ENCODE data around the gene SELENOO. TPM values are rescaled to one million over a fixed set of nuclear protein-coding genes. Genes with fewer than 3 reads are reported as not detected.

Gene SELENOO
- total and polyA plus RNA-seq, 2 of the 13 experiments (the other 11 are each of a cell fraction or from before 2014, with no cell fraction given): 14.4 to 19.0 TPM

DNA sequence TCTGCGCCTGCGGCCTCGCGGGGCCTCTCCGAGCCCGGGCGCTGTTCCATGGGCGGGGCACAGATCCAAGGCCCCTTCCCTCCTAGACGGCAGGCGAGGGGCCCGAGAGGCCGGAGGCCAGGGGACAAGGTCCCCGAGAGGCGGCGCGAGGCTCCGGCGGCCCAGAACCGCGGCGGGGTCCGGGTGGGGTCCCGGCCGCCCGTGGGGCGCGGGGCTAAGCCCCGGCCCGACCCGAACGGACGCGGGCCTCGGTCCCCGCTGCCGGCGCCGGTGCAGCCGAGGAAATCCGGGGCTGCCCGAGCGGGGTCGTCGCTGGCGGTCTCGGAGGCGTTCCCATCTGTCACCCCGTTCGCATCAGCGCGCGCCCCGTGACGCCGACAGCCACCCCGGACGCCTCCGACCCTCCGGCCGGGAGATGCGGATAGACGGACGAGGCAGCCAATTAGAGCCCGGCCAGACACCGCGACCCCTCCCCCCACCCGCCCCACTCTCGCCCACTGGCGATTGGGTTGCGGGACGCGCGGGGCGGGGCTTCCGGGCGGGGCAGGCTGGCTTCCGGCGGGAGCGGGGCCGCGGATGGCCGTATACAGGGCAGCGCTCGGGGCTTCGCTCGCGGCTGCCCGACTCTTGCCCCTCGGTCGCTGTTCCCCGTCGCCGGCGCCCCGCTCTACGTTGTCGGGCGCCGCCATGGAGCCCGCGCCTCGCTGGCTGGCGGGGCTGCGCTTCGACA lies at the start of gene SELENOO (continued):
- TF ChIP-seq CHD4 (IDR thresholded peaks at IDR 0.05; ENCODE audit: borderline replicate concordance, low read length) (no peak), MEIS2 (CRISPR knock-in tag; IDR thresholded peaks at IDR 0.05) (peak; percentile 17; the same call in 1 of the 2 replicates), SPEN (CRISPR knock-in tag; IDR thresholded peaks at IDR 0.05; ENCODE audit: low read depth) (peak; percentile 19; the same call in 1 of the 2 replicates), SIN3A (IDR thresholded peaks at IDR 0.05; ENCODE audit: borderline replicate concordance, low read depth, low read length) (peak; percentile 27; the same call in 1 of the 2 replicates), ZNF788 (CRISPR knock-in tag; IDR thresholded peaks at IDR 0.05; ENCODE audit: borderline replicate concordance) (peak; percentile 36; the same call in 1 of the 2 replicates), ZNF605 (CRISPR knock-in tag; IDR thresholded peaks at IDR 0.05) (0 out of 2 replicates have a peak, but pooled peaks have one; percentile 33), YEATS4 (CRISPR knock-in tag; IDR thresholded peaks at IDR 0.05; ENCODE audit: borderline replicate concordance) (peak; percentile 62; the same call in 1 of the 2 replicates), NFYC (CRISPR knock-in tag; IDR thresholded peaks at IDR 0.05) (peak; percentile 93), SAP130 (CRISPR knock-in tag; IDR thresholded peaks at IDR 0.05; ENCODE audit: low read depth) (peak; percentile 58; the same call in 1 of the 2 replicates), POLR2G (IDR thresholded peaks at IDR 0.05; ENCODE audit: low read depth, low read length) (peak; percentile 75)
- TF ChIP-seq, protein P1, sequence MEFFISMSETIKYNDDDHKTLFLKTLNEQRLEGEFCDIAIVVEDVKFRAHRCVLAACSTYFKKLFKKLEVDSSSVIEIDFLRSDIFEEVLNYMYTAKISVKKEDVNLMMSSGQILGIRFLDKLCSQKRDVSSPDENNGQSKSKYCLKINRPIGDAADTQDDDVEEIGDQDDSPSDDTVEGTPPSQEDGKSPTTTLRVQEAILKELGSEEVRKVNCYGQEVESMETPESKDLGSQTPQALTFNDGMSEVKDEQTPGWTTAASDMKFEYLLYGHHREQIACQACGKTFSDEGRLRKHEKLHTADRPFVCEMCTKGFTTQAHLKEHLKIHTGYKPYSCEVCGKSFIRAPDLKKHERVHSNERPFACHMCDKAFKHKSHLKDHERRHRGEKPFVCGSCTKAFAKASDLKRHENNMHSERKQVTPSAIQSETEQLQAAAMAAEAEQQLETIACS (CRISPR knock-in tag; IDR thresholded peaks at IDR 0.05): peak; percentile 55
- TF ChIP-seq, protein P2, sequence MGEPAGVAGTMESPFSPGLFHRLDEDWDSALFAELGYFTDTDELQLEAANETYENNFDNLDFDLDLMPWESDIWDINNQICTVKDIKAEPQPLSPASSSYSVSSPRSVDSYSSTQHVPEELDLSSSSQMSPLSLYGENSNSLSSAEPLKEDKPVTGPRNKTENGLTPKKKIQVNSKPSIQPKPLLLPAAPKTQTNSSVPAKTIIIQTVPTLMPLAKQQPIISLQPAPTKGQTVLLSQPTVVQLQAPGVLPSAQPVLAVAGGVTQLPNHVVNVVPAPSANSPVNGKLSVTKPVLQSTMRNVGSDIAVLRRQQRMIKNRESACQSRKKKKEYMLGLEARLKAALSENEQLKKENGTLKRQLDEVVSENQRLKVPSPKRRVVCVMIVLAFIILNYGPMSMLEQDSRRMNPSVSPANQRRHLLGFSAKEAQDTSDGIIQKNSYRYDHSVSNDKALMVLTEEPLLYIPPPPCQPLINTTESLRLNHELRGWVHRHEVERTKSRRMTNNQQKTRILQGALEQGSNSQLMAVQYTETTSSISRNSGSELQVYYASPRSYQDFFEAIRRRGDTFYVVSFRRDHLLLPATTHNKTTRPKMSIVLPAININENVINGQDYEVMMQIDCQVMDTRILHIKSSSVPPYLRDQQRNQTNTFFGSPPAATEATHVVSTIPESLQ (CRISPR knock-in tag; conservative IDR thresholded peaks at IDR 0.05): no peak
- TF ChIP-seq, protein P3, sequence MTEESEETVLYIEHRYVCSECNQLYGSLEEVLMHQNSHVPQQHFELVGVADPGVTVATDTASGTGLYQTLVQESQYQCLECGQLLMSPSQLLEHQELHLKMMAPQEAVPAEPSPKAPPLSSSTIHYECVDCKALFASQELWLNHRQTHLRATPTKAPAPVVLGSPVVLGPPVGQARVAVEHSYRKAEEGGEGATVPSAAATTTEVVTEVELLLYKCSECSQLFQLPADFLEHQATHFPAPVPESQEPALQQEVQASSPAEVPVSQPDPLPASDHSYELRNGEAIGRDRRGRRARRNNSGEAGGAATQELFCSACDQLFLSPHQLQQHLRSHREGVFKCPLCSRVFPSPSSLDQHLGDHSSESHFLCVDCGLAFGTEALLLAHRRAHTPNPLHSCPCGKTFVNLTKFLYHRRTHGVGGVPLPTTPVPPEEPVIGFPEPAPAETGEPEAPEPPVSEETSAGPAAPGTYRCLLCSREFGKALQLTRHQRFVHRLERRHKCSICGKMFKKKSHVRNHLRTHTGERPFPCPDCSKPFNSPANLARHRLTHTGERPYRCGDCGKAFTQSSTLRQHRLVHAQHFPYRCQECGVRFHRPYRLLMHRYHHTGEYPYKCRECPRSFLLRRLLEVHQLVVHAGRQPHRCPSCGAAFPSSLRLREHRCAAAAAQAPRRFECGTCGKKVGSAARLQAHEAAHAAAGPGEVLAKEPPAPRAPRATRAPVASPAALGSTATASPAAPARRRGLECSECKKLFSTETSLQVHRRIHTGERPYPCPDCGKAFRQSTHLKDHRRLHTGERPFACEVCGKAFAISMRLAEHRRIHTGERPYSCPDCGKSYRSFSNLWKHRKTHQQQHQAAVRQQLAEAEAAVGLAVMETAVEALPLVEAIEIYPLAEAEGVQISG (CRISPR knock-in tag; IDR thresholded peaks at IDR 0.05): peak; percentile 51
- TF ChIP-seq, protein P4, sequence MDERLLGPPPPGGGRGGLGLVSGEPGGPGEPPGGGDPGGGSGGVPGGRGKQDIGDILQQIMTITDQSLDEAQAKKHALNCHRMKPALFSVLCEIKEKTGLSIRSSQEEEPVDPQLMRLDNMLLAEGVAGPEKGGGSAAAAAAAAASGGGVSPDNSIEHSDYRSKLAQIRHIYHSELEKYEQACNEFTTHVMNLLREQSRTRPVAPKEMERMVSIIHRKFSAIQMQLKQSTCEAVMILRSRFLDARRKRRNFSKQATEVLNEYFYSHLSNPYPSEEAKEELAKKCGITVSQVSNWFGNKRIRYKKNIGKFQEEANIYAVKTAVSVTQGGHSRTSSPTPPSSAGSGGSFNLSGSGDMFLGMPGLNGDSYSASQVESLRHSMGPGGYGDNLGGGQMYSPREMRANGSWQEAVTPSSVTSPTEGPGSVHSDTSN (CRISPR knock-in tag; IDR thresholded peaks at IDR 0.05): peak; percentile 88
- TF ChIP-seq, protein P5, sequence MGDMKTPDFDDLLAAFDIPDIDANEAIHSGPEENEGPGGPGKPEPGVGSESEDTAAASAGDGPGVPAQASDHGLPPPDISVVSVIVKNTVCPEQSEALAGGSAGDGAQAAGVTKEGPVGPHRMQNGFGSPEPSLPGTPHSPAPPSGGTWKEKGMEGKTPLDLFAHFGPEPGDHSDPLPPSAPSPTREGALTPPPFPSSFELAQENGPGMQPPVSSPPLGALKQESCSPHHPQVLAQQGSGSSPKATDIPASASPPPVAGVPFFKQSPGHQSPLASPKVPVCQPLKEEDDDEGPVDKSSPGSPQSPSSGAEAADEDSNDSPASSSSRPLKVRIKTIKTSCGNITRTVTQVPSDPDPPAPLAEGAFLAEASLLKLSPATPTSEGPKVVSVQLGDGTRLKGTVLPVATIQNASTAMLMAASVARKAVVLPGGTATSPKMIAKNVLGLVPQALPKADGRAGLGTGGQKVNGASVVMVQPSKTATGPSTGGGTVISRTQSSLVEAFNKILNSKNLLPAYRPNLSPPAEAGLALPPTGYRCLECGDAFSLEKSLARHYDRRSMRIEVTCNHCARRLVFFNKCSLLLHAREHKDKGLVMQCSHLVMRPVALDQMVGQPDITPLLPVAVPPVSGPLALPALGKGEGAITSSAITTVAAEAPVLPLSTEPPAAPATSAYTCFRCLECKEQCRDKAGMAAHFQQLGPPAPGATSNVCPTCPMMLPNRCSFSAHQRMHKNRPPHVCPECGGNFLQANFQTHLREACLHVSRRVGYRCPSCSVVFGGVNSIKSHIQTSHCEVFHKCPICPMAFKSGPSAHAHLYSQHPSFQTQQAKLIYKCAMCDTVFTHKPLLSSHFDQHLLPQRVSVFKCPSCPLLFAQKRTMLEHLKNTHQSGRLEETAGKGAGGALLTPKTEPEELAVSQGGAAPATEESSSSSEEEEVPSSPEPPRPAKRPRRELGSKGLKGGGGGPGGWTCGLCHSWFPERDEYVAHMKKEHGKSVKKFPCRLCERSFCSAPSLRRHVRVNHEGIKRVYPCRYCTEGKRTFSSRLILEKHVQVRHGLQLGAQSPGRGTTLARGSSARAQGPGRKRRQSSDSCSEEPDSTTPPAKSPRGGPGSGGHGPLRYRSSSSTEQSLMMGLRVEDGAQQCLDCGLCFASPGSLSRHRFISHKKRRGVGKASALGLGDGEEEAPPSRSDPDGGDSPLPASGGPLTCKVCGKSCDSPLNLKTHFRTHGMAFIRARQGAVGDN (CRISPR knock-in tag; IDR thresholded peaks at IDR 0.05): peak; percentile 48

All from HepG2 (cell line).